HG03342 (cell line): ENCODE results near the gene PPP1R3C.

Source experiments
- ATAC-seq: cut with Tn5 transposase; IDR thresholded peaks from one replicate; pipeline ENCODE4 v1.9.1; 2021; ENCODE audit warnings: mild to moderate bottlenecking, moderate library complexity; ENCODE audit not compliant: unreplicated experiment

The PPP1R3C gene

DNA sequence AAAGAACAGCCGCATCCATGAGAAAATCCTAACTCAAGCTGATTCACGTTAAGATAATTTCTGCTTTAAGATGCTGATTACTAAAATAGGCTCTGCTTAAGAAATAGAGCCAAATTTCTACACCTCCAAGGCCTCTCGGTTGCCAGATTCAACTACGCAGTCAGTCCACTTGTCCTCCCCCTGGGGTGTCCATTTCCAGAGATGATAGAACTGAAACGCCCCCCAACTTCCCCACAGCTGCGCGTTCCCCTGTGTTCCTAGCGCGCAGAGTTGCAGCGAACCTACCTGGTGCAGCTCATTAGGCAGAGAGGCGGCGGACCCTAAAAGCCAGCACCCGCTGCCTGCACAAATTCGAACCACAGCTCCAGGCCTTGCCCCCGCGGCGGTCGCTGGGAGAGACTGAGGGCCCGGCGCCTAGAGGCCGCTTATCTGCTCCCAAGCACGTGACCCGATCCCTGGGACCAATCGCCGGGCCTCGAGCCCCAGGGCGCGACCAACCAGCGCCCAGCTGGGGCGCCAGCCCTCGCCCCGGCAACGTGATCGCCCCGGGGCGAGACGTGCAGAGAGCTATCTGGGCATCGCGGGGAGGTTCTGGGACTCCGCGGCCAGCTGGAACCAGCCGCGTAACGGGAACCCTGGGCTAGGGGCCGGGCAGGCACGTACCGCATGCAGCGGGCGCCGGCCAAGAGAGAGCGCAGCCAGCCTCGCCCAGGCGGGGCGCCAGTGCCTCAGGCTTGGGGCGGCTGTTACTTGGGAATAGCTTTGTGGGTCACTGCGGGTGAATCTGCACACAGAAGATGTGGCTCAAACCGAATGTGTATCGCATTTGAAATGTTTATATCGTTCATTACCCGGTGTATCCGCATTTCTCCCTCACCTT is at the start of gene PPP1R3C:
TSS of gene PPP1R3C (minus strand) at position 401 of the 880 bp plus-strand sequence. CDS start at position 299, 102 bp downstream.
- ATAC-seq = peak; percentile 66

- ATAC-seq = no peak
Measured at GRCh38 chr10:91681361-91682276, 48.7 kb upstream of the PPP1R3C start.

GRCh38 chr10:91680487-91680886 is 47.6 kb upstream of the PPP1R3C start:
- ATAC-seq = no peak

GRCh38 chr10:91679296-91679695 is 46.4 kb upstream of the PPP1R3C start:
- no peak for ATAC-seq

DNA sequence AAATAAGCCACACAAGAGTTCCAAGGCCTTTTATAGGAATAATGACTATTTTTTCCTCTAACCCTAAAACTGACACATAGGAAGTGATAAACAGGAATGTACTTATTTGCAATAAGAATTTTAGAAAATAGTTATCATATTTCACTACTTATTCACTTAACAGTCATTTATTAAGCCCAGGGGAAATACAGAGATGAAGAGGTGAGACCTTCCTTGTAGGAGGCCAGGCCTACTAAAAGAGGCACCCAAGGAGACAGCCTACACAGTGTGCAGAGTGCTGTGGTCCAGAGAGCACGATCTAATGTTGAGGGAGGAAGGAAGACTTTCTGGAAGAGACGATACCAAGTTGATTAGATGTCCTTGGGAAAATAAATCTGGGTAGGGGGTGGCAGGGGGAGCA is 45.0 kb upstream of the PPP1R3C start:
- ATAC-seq = no peak

- no peak for ATAC-seq
Measured at GRCh38 chr10:91672021-91672608, 39.2 kb upstream of the PPP1R3C start.

- ATAC-seq = no peak
Measured at GRCh38 chr10:91668913-91669312, 36.0 kb upstream of the PPP1R3C start.

GRCh38 chr10:91665842-91666241 is 33.0 kb upstream of the PPP1R3C start:
- ATAC-seq = no peak

GRCh38 chr10:91664426-91664825 is 31.6 kb upstream of the PPP1R3C start:
- no peak for ATAC-seq

GRCh38 chr10:91662993-91663392 is 30.1 kb upstream of the PPP1R3C start:
- ATAC-seq = no peak

GRCh38 chr10:91653219-91653870 is 20.5 kb upstream of the PPP1R3C start:
- no peak for ATAC-seq

GRCh38 chr10:91652364-91652763 is 19.5 kb upstream of the PPP1R3C start:
- no peak for ATAC-seq

GRCh38 chr10:91643700-91644099 is 10.8 kb upstream of the PPP1R3C start:
- ATAC-seq = no peak

GRCh38 chr10:91642831-91643692 is 10.2 kb upstream of the PPP1R3C start:
- no peak for ATAC-seq

GRCh38 chr10:91636892-91637291 is 4.0 kb upstream of the PPP1R3C start:
- no peak for ATAC-seq

DNA sequence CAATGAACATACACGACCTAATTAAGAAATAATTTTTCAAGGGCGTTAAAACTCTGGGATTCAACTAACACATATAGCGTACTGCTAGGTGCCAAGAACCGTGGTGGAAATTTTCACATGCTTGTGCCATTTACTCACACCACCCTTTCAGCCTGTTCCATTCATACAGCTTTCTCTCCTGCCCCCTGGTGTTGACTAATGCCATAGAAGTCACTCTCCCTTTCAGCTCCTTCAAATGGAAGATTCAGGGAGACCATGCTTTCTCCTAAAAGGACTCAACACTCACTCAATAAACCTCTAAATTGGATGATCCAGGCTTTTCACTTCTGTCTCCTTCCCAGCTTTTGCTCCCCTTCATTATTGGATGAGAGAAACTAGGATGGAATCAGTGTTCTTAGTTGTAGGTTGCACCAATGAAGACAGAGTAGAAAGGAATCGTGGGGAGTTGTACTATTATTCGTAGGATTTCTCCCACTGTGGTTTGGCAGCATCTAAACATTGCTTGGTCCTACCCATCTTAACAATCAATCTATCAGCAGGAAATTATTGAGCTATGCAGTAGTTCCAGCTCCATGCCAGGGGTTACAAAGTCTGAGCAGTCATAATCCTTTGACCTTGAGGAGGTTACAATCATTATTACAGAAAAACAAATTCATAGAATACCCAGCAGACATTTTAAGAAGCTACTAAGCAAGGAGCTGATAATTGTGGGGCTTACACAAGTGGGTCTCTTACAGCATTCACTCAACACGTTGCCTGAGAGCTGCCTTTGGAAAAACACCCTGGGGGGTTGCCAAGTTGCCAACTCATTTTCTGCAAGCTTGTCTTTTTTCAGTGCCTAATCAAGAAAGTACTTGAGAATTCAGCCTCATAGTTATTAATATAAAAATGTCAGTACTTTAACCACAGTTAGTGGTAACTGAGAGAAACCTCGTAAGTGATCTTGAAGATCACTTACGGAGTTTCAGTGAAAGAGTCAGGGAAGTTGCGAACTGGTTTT is 2.8 kb upstream of the PPP1R3C start:
- peak; percentile 64 for ATAC-seq

DNA sequence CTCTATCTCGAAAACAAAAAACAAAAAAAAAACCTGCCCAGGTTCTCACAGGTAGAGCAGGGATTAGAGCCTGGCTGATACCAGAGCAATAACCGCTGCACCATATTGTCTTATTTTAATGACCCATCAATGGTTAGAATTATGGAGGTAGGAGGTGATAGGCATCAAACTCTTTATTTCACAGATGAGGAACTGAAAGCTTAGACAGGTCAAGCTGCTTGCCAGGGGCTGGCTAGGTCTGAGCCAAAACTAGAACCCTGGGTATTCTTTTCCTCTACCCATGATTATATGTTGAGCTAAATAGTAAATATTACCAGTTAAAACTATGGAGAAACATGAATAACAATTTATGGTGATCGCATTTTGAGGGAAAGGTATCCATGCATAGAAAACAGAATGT is 2.0 kb upstream of the PPP1R3C start:
- no peak for ATAC-seq

DNA sequence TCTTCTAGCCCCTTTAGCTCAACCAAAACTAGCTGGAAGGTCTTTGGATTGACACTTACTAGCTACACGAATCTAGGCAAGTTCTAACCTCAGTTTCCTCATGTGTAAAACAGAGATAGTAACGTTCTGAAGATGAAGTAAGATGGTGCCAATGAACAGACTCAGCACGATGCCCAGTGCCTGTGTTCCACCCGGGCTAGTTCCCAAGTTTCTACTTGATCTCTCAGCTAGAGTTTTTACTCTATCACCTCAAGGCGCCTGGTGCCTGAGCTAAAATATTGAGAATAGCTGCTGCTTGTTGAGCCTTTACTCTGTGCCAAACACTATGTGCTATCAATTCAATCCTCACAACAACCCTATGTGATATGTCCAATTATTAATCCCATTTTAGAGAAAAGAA is 1.4 kb upstream of the PPP1R3C start:
- ATAC-seq = no peak

DNA sequence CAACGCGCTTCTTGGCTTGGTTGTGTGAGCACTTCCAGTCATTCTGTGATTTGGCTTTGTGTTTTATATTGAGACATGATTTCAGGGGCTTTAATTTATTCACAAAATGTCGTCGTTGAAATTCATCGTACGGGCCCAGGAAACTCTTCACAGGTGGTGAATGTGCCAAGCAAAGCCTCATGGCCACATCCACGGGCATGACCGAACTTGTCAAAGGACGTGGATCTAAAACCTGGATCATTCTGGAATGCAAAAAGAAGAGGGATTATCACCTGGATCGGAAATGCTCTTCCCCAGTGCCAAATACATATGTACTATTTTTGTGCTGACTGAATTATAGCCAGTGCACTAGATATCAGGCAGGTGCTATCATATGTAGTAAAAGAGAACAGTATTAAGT is 2.2 kb downstream of the PPP1R3C start:
- ATAC-seq = no peak
